Nephron (organoid): ENCODE results near the gene UBR4.
A peak's percentile ranks its signal among the peaks of the same experiment; 100 is the strongest.

Experiments
- H3K27ac Mint-ChIP-seq, 3 experiments: 2 replicates each; pipeline ENCODE4 v1.8.0; 2020; ENCODE audit warnings: mixed read lengths in 3 of 3, mild to moderate bottlenecking in 2 of 3, moderate library complexity in 1 of 3
- H3K27me3 Mint-ChIP-seq: 2 replicates; pipeline ENCODE4 v1.8.0; 2021; ENCODE audit warnings: low read depth, mild to moderate bottlenecking, moderate library complexity, mixed read lengths
- H3K36me3 Mint-ChIP-seq: 2 replicates; pipeline ENCODE4 v1.8.0; 2020; ENCODE audit warnings: low read depth, mixed read lengths
- H3K4me1 Mint-ChIP-seq: 2 replicates; pipeline ENCODE4 v1.8.0; 2020; ENCODE audit warnings: mixed read lengths
- H3K4me3 Mint-ChIP-seq, 3 experiments: 2 replicates each; pipeline ENCODE4 v1.8.0; 2020; ENCODE audit warnings: mild to moderate bottlenecking in 3 of 3, mixed read lengths in 3 of 3, moderate library complexity in 2 of 3
- H3K9me3 Mint-ChIP-seq: 2 replicates; pipeline ENCODE4 v1.8.0; 2020; ENCODE audit warnings: mixed read lengths
- TF ChIP-seq, protein P1 (sequence below), 3 experiments: fragments of 200-600 bp; sonication (generic); IDR thresholded peaks; one replicate each; pipeline ENCODE4 v1.5.0; 2021; ENCODE audit warnings: antibody characterized with exemption in 3 of 3; ENCODE audit not compliant: unreplicated experiment in 3 of 3

Gene UBR4

DNA sequence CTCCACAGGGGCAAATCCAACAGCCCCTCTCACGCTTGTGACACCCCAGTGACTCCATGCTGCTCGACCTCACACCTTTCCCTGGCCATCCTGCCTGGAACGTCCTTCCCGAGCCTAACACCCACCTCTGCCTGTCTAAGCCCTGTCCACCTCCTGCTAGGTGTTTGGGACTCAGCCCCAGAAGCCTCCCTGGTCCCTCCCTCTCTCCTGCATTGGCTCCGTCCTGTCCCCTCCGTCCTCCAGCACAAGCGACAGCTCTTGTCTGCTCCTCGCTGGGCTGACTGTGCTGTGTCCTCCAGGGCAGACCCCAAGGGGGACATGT, 151.6 kb downstream of the UBR4 start:
- peaks cover 36% of the 10 kb centered on the region for H3K27me3 Mint-ChIP-seq
- peaks cover 5% of the 10 kb centered on the region for H3K9me3 Mint-ChIP-seq
- H3K36me3 Mint-ChIP-seq: peaks cover 5% of the 10 kb centered on the region
- no peak overlapping the region for H3K4me3 Mint-ChIP-seq
- TF ChIP-seq, protein P1, sequence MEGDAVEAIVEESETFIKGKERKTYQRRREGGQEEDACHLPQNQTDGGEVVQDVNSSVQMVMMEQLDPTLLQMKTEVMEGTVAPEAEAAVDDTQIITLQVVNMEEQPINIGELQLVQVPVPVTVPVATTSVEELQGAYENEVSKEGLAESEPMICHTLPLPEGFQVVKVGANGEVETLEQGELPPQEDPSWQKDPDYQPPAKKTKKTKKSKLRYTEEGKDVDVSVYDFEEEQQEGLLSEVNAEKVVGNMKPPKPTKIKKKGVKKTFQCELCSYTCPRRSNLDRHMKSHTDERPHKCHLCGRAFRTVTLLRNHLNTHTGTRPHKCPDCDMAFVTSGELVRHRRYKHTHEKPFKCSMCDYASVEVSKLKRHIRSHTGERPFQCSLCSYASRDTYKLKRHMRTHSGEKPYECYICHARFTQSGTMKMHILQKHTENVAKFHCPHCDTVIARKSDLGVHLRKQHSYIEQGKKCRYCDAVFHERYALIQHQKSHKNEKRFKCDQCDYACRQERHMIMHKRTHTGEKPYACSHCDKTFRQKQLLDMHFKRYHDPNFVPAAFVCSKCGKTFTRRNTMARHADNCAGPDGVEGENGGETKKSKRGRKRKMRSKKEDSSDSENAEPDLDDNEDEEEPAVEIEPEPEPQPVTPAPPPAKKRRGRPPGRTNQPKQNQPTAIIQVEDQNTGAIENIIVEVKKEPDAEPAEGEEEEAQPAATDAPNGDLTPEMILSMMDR (IDR thresholded peaks at IDR 0.05; ENCODE audit: unreplicated experiment in 3 of 3): no peak
- no peak overlapping the region for H3K27ac Mint-ChIP-seq
- H3K4me1 Mint-ChIP-seq: peaks cover 12% of the 10 kb centered on the region

DNA sequence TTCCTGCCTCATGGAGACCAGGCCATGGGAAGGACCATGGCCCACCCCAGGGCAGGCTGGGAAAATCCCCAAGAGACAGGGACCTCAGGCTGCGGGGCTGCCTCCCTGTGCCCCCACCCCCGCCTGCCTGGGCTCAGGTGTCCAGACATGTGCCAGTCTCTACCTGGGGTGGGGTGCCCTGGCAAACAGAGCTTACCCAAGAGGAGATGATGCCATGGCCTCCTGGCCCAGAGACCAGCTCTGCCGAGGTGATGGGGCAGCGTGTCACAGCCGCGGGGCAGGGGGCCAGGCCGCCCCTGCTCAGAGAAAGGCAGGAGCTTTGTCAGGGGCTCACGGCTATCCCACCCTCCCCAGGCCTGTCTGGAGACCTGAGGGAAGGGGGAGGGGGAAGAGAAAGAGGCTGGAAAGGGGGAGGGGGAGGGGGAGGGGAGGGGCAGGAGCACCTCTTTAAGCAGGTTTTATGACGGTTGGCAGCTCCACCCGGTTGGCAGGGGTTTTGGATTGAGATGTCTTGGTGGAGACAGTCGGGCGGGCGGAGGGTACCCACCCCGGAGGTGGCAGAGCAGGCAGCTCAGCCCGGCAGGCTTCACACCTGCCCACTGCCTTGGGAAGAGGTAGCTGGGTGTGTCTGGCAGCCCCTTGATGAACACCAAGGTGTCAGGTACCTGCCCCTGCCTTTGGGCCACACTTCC, 152.1 kb downstream of the UBR4 start:
- H3K27ac Mint-ChIP-seq: no peak overlapping the region
- H3K9me3 Mint-ChIP-seq: peaks cover 5% of the 10 kb centered on the region
- TF ChIP-seq, protein P1 (IDR thresholded peaks at IDR 0.05; ENCODE audit: unreplicated experiment in 3 of 3): no peak
- H3K4me3 Mint-ChIP-seq: no peak overlapping the region
- peaks cover 5% of the 10 kb centered on the region for H3K36me3 Mint-ChIP-seq
- peaks cover 12% of the 10 kb centered on the region for H3K4me1 Mint-ChIP-seq
- H3K27me3 Mint-ChIP-seq: peaks cover 38% of the 10 kb centered on the region

DNA sequence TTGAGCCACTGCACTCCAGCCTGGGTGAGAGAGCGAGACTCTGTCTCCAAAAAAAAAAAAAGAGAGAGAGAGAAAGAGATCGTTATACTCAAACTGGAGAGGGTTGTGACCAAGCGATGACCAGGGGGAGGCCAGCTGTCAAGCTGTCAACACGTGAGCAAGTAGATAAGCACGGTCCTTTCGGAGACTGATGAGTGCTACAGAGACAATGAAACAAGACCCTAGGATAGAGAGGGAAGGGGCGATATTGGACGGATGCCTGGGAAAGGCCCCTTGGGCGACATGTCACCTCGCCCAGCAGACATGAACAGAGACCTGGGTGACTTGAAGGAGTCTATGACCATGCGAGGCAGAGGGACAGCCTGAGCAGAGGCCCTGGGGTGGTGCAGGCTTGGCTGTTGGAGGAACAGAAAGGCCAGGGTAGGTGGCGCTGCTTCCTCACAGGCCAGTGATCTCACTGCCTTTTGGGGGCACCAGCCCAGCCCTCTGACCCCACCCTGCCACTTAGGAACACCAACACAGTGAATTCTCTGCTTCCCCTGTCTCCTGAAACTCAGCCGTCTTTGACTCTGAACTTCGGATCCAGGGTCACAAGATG, 152.8 kb downstream of the UBR4 start:
- peak overlapping the region in 1 of 3 experiments; percentile 47 for H3K4me3 Mint-ChIP-seq
- peaks cover 44% of the 10 kb centered on the region for H3K27me3 Mint-ChIP-seq
- peaks cover 12% of the 10 kb centered on the region for H3K4me1 Mint-ChIP-seq
- TF ChIP-seq, protein P1 (IDR thresholded peaks at IDR 0.05; ENCODE audit: unreplicated experiment in 3 of 3): no peak
- H3K27ac Mint-ChIP-seq: peak overlapping the region in 1 of 3 experiments; percentile 39
- peaks cover 9% of the 10 kb centered on the region for H3K9me3 Mint-ChIP-seq
- peaks cover 5% of the 10 kb centered on the region for H3K36me3 Mint-ChIP-seq

DNA sequence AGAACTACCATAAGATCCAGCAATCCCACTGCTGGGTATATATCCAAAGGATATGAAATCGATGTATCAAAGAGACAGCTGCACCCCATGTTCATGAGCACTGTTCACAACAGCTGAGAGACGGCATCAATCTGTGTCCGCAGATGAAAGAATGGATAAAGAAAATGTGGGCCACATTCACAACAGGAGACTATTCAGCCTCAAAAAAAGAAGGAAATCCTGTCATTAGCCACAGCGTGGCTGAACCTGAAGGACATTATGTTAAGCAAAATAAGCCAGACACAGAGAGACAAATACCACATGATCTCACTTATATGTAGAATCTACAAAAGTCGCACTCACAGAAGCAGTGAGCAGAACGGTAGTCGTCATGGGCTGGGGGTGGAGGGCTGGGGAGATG, 154.4 kb downstream of the UBR4 start:
- H3K27me3 Mint-ChIP-seq: peaks cover 54% of the 10 kb centered on the region
- no peak overlapping the region for H3K4me3 Mint-ChIP-seq
- H3K27ac Mint-ChIP-seq: no peak overlapping the region
- TF ChIP-seq, protein P1 (IDR thresholded peaks at IDR 0.05; ENCODE audit: unreplicated experiment in 3 of 3): no peak
- peaks cover 12% of the 10 kb centered on the region for H3K4me1 Mint-ChIP-seq
- H3K36me3 Mint-ChIP-seq: no peaks in the 10 kb centered on the region
- peaks cover 3% of the 10 kb centered on the region for H3K9me3 Mint-ChIP-seq

DNA sequence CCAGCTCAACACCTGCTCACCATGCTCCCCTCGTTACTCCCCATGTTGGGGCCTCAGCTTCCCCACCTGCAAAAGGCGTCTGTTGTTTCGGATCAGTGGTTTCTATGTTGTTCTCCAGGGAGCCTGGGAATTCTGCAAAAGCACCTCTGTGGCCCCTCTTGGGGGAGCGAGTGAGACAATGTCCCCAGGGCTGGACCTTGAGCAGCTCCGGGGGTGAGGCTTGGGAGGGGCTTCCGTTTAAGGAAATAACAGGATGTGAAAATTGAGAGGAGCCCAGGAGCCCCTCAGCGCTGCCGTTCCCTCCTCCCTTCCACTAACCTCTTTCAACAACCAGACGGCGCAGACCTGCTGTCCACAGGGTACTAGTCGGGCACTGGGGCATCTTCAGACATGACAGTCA, 155.1 kb downstream of the UBR4 start:
- Mint-ChIP-seq H3K9me3 (peaks cover 3% of the 10 kb centered on the region), H3K4me3 (no peak overlapping the region), H3K4me1 (peaks cover 12% of the 10 kb centered on the region), H3K36me3 (no peaks in the 10 kb centered on the region), H3K27me3 (peaks cover 58% of the 10 kb centered on the region), H3K27ac (no peak overlapping the region)
- TF ChIP-seq, protein P1 (IDR thresholded peaks at IDR 0.05; ENCODE audit: unreplicated experiment in 3 of 3): no peak

DNA sequence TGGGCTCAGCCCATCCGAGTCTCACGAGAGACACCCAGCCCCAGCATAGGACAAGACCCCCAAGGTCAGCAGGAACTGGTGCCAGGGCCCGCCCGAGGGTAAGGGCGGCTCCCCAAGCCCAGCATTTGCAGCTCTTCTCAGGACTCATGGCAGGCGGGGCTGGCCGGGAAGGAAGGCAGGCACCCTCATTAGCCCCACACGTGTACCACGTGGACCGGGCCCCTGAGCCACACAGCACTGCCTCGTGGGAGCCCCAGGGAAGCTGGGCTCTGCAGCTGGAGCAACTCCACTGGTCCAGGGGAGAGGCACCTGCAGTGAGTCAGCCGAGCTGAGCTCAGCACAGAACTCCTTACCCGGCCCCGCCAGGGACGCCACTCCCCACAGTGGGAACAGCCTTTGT, 155.8 kb downstream of the UBR4 start:
- Mint-ChIP-seq H3K27me3 (peaks cover 66% of the 10 kb centered on the region), H3K27ac (no peak overlapping the region), H3K36me3 (no peaks in the 10 kb centered on the region), H3K4me1 (peaks cover 12% of the 10 kb centered on the region), H3K9me3 (peaks cover 3% of the 10 kb centered on the region), H3K4me3 (no peak overlapping the region)
- TF ChIP-seq, protein P1 (IDR thresholded peaks at IDR 0.05; ENCODE audit: unreplicated experiment in 3 of 3): no peak
